Measurements from ENCODE around the gene TIMM9.
A peak's percentile ranks its signal among the peaks of the same experiment; 100 is the strongest.
"Not testable (repeated sequence)": the region's sequence is repeated elsewhere in the genome, so short reads cannot be mapped to it uniquely, and the experiment has no call there.

TIMM9 gene, protein sequence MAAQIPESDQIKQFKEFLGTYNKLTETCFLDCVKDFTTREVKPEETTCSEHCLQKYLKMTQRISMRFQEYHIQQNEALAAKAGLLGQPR

DNA sequence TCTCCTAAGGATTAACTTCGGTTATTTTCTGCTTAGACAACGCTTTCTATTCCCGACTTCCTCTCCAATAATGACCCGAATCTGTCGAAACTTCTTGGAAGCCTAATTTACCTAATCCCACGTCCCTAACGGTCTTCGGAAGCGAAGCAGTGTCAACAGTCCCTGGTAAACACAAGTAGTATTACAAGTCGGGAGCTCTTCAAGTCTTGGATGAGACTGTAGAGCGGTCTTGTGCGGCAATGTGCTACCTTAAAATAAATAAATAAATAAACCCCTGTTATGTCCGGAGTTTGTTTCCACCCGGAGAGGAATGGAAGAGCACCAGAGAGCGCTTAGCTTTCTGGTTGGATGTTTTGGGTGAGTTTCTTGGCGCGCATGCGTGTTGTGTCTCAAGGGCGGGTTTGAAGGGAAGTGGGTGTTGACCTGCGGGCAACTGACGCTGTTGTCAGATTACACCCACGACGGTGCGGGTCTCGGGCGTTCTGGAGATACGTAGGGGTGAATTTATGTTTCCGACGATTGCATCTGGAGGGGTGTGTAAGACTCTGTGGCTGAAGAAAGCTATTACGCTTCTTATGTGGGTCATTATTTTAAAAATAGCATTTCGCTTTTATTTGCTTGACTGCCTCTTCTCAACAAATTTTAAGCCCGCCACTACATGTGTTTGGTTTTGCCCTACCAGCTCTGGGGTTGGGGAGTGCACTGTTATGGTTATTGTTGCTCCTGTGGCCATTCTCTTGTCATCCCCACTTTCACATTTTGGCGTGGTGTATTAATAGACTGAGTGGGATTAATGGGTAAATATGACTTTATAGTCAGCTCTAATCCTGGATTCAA, at the start of gene TIMM9, which contains the start of gene KIAA0586:
Gene TIMM9, minus strand, starts transcription at position 251 of the 837 bp plus-strand sequence. CDS start 15,586 bp downstream, outside the sequence.
Gene KIAA0586, plus strand, starts transcription at position 439 of the 837 bp plus-strand sequence. CDS start 546 bp downstream, outside the sequence.
- peak; percentile 95 to 97 for DNase-seq (ENCODE audit: low read depth in 2 of 2)

DNA sequence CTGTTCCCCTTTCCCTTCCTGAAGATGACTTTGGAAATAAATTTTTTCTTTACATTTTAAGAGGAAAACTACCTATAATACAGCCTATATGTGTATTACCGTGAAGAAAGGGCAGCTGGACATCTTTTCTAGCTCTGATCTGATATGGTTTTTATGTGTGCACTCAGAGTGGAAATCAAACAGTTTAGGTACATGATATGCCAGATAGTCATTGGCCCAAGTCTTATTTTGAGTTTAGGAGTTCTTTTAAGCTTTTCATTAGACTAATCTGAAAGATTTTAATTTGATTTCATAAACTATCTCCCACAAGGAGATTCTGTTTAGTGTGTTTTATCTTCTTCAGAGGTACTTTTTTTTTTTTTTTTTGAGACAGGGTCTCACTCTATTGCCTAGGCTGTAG, 49.0 kb upstream of the TIMM9 start:
- no peak for DNase-seq (ENCODE audit: low read depth in 2 of 2)

DNA sequence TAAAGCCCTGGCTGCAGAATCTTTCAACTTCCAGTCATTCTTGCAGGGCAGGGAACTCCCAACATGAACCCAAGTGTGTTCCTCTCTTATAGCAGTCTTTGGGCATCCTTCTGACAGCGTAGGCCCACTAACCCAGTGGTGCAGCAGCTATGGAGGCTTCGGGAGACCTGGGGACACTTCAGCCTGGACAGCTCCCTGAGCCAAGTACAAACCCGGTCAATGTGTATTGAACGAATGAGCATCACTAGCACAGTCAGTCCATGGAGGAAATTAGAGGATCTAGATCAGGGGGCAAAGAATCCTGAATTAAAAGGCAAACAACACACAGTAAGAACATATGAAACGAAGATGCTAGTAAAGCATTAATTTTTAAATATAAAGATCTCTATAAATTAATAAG, 42.0 kb upstream of the TIMM9 start:
- DNase-seq (ENCODE audit: low read depth in 2 of 2), result no peak

DNA sequence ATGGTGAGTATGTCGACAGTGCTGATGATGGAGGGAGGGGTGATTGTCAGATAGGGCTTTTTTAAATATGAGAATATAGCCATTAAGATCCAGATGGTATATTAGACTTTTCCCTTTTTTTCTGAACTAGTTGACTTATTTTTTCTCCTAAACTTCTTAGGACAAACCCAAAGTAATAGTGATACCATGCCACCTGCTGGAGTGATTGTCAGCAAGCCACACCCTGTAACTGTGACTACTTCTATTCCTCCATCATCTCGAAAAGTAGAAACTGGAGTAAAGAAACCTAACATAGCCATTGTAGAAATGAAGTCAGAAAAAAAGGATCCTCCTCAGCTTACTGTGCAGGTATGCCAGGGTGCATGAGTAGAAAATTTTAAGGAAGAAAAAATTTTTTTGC, 40.2 kb upstream of the TIMM9 start:
- DNase-seq (ENCODE audit: low read depth in 2 of 2), result no peak

DNA sequence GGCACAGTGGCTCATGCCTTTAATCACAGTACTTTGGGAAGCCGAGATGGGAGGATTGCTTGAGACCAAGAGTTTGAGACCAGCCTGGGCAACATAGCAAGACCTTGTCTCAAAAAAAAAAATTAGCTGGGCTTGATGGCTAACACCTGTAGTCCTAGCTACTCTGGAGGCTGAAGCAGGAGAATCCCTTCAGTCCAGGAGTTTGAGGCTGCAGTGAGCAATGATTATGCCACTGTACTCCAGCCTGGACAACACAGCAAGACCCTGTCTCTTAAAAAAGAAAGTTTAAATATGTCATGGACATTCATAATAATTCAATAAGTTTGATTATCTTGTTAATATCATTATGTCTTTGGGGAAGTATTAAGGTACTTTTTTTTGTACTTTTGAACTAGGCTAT, 39.1 kb upstream of the TIMM9 start:
- no peak for DNase-seq (ENCODE audit: low read depth in 2 of 2)

DNA sequence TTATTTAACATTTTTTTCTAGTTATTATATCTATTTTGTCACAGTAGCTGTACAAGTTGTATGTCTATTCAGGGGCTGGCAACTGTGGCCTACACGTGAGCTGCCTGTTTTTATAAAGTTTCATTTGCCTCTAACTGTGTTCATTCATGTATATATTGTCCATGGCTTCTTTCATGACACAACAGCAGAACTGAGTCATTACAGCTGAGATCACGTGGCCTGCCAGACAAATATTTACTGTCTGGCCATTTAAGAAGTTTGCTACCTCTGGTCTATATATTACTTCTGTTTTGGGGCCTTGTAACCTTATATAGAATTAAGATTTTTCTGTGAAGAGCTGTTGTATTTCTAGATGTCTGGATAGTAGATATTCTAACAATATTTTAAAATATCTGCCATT, 38.1 kb upstream of the TIMM9 start:
- DNase-seq (ENCODE audit: low read depth in 2 of 2), result no peak

DNA sequence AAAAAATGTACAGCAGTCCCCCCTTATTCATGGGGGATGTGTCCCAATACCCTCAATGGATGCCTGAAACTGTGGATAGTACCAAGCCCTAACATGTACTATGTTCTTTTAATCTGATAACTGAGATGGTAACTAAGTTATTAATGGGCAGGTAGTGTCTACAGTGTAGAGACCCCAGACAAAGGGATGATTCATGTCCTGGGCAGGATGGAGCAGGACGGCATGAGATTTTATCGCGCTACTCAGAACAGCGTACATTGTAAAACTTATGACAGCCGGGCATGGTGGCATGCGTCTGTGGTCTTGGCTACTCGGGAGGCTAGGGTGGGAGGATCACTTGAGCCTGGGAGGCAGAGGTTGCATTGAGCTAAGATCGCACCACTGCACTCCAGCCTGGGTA, 37.3 kb upstream of the TIMM9 start:
- no peak for DNase-seq (ENCODE audit: low read depth in 2 of 2)

DNA sequence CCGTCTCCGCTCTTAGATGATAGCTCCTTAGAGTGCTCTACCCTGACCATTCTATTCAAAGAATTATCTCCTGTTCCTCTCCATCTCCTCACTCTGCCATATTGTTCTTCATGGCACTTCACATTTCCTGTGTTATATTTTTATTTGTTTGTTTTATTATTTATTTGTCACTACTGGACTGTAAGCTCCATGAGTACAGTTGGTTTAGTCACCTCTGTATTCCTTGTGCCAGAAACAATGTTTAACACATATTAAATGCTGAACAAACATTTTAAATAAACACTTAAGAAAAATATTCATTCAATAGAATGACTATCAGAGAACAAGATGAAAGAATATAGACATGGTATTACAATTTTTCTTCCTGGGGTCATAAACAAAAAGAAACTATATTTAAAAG, 35.8 kb upstream of the TIMM9 start:
- DNase-seq (ENCODE audit: low read depth in 2 of 2), result no peak

DNA sequence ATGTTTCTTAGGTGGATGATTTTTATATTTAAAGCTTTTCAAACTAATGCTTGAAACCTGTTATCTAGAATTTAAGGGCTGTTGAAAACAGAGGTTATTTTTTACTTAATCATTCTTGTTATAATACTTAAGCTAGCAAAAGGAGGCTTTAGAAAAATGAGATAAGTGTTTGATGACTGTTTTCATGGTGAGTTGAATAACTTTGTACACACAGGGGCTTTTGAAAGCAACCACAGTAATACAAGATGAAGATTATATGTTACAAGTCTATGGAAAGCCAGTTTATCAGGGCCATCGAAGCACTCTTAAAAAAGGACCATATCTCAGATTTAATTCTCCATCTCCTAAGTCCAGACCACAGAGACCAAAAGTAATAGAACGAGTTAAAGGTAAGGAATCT, 33.4 kb upstream of the TIMM9 start:
- DNase-seq (ENCODE audit: low read depth in 2 of 2), result no peak

DNA sequence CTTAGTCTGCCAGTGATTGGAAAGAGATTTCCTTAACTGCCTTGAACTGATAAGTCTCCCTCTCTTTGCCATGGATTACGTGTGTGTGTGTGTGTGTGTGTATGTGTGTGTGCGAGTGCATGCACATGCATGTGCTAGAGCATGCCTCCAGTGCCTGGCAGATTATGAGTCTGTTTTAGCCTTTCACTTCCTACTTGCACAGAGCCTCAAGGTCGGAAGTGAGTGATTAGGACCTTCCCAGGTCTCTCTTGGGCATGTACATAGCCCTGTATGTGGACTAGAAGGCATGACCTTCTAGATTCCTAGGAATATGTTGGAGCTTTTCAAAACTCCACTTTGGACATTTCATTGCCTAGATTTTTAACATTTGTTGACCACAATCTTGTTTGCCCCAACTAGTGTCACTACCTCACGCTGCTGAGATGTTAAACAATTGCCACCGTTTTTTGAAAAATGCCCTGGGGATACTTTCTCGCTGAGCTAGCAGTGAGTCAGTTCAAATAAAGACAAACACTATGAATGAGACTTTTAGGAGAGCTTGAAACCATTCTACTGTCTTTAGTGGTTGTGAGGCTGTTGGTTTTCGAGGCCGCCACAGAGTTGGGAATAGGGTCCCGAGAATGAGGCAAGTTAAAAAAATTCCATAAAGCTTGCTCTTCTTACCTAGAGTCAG, 28.4 kb upstream of the TIMM9 start:
- DNase-seq (ENCODE audit: low read depth in 2 of 2), result no peak

DNA sequence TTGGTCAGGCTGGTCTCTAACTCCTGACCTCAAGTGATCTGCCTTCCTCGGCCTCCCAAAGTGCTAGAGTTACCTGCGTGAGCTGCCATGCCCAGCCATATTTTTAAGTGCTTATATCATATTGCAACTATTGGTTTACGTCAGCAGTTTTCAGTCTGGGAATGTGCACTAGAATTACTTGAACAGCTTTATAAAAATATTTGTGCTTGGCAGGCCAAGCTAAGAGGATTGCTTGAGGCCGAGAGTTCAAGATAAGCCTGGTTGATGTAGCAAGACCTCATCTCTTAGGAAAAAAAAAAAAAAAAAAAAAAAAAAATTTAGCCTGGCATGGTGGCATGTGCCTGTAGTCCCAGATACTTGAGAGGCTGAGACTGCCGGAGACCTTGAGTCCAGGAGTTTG, 17.3 kb upstream of the TIMM9 start:
- no peak for DNase-seq (ENCODE audit: low read depth in 2 of 2)

DNA sequence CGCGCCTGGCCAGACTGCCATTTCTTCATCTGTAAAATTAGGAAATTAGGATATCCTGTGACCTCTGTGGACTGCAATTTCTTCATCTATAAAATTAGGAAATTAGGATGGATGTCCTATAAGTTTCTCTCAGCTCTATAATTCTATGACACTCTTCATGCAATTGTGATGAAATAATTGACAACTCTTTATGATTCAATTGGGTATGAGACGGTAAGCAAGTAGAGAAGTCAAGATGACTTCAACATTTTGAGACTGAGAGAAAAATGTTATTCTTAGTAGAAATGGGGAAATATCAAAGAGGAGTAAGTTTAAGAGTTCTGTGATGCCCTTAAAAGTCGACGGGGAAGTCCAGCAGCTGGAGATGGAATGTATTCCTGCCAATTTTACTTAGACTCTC, 12.1 kb upstream of the TIMM9 start:
- no peak for DNase-seq (ENCODE audit: low read depth in 2 of 2)

DNA sequence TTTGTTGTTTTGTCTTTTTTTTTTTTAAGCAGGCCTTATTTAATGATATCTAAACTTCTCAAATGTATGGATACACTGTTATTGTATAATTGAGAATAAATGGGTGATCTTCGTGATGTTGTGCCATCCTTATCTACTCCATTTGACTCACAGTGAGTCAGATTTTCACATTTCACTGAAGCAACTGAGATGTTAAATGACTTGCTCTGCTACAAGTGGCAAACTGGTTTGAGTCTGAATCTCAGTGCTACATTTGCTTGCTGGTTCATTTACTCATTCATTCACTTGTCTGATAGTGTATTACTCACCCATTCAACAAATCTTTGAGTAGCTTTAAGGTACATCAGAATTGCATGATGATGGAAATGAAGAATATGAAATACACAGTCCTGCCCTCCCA, 2.8 kb upstream of the TIMM9 start:
- DNase-seq (ENCODE audit: low read depth in 2 of 2), result peak; percentile 4 to 7

DNA sequence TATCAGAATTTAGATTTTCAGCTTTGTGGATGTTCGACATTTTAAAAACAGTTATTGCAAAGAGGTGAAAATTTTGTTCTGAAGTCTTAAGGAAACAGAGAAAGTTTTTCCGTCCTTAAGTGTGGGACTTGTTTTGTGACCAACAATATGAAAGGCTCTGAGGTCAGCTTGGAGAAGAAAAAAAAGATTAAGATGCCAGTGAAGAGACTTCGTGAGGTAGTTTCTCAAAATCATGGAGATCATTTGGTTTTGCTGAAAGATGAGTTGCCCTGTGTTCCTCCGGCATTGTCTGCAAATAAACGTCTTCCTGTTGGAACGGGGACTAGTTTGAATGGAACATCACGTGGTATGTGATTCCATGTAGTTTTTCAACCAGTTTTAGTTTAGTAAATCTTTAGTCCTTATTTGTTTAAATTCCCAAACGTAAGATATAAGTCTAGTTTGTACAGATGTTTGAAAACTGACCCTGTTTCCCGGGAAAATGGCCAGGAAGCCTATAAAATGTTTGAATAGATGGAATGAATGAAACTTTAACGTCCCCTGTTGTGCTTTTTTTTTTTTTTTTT, 870 bp upstream of the TIMM9 start:
- no peak for DNase-seq (ENCODE audit: low read depth in 2 of 2)

DNA sequence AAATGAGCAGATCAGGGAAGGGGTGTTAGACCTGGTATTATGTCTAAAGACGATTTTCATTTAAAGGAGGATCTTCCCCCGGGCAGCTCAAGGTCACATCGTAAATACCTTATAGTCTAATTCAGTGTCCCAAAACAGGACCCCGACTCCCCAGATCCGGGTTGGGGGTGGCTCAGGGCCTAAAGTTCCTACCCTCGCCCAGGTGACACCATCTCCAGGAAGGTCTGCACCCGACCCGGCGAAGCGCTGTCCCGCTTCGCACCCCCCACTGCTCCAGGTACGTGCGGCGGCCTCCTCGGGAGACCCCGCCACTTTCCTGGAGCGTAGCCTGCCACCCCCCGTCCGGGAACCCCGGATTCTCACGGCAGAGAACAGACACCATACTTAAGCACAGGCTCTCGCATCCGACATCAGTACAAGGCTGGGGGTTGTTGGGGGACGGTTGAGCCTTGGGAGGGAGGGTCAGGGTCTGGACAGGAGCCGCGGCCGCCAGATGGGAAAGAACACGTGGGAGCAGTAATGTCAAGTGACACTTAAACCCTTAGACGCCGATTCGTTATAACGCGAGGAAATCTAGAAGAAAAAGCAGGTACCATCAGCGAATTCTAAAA, 556 bp downstream of the TIMM9 start:
- peak; percentile 11 to 30 for DNase-seq (ENCODE audit: low read depth in 2 of 2)

DNA sequence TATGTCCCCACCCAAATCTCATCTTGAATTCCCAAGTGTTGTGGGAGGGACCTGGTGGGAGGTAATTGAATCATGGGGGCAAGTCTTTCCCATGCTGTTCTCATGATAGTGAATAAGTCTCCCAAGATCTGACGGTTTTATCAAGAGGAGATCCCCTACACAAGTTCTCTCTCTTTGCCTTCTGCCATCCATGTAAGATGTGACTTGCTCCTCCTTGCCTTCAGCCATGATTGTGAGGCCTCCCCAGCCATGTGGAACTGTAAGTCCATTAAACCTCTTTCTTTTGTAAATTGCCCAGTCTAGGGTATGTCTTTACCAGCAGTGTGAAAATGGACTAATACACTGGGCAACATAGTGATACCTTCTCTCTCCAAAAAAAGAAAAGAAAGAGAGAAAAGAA, 10.4 kb downstream of the TIMM9 start:
- DNase-seq (ENCODE audit: low read depth in 2 of 2), result not testable (repeated sequence)

DNA sequence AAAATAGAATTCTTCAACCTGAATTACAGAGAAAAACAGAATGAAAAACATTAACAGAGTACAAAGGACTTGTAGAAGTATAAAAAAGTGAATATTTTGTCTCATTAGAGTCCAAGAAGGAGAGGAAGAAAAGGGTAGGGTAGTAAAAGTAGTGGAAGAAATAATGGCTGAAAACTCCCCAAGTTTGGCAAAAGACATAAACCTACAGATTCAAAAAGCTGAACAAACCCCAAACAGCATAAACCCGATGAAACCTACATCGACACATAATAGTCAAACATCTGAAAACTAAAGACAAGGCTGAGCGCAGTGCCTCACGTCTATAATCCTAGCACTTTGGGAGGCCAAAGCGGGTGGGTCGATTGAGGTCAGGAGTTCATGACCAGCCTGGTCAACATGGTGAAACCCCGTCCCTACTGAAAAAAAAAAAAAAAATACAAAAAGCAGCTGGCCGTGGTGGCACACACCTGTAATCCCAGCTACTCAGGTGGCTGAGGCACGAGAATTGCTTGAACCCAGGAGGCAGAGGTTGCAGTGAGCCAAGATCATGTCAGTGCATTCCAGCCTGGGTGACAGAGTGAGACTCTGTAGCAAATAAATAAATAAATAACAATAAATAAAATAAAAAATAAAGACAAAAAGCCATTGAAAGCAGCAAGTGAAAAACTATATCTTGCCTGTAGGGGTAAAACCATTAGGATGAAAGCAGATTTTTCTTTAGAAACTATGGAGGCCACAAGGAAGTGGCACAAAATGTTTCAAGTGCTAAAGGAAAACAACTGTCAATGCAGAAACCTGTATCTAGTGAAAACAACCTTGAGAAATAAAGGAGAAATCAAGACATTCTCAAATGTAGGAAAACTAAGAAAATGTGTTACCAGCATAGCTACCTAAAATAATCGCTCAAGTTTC, 11.4 kb downstream of the TIMM9 start:
- no peak for DNase-seq (ENCODE audit: low read depth in 2 of 2)

DNA sequence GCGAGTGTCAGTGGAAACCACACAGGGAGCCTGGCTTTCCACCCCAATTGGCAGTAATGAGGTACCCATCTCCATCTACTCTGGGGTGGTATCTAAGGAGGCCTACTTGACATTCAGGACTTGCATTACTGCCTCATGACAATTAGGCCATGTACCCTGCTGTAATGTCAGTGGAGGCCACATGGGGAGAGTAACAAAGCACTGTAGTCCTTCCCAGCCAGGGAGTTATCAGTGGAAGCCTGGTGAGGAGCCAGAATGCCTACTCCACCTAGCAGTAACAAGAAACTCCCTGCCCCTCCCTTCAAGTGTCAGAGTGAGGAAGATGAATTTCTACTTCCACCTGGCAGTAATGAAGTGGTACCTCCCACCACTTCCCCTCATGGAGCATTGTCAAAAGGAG, 12.5 kb downstream of the TIMM9 start:
- DNase-seq (ENCODE audit: low read depth in 2 of 2), result no peak

DNA sequence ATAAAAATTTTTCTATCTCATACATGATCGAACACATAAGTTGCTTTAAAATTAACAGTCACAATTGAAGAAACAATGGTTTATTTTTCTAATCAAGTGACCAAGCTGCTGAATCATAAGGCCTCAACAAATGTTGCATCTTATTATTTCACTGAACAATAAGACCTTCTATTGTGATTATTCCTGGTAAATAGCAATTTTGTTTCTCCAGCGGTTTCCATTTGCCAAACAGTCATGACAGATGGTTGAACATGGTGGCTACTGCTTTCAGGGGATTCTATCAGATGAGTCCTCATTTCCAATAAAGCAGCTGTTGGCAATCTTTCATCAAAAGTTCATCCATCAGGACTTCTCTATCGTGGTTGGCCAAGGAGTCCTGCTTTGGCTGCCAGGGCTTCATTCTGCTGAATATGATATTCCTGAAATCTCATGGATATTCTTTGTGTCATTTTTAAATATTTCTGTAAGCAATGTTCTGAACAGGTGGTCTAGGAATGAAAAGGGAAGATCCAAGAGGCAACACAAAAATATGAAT, 18.6 kb downstream of the TIMM9 start:
- no peak for DNase-seq (ENCODE audit: low read depth in 2 of 2)

DNA sequence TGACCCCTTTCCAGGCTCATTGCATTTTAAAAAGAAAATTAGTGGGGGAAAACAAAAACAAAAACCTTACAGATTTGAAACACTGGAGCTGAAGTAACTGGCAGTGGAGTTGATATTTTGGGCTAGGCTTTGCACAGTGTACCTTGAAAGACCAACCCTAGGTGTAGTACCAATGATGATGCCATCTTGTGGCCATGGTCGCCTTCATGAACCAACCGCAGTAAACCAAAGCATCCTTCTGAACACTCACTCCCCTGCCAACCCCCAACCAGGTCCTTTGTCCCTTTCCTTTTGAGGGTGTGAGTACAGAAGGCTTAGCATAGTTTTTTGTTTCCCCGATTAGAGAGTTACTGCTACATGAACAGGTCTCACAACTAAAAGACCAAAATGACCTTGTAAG, 25.7 kb downstream of the TIMM9 start:
- DNase-seq (ENCODE audit: low read depth in 2 of 2), result no peak

DNA sequence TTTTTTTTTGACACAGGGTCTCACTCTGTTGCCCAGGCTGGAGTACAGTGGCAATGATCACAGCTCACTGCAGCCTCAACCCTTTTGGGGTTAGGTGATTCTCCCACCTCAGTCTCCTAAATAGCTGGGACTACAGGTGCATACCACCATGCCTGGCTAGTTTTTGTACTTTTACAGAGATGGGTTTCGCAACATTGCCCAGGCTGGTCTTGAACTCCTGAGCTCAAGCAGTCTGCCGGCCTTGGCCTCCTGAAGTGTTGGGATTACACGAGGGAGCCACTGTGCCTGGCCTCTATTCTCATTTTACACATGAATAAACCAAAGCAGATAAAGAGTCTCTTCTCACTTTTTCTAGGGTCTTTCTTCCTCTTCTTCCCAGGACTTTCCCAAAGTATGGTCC, 28.4 kb downstream of the TIMM9 start:
- DNase-seq (ENCODE audit: low read depth in 2 of 2), result no peak
